PC-9 (cell line): Measurements from ENCODE around the gene INPP4A. TPM values are rescaled to one million over a fixed set of nuclear protein-coding genes. Genes with fewer than 3 reads are reported as not detected.
A peak's percentile ranks its signal among the peaks of the same experiment; 100 is the strongest.

Experiments used
- BruUV-seq: library from RNA; stranded (reverse); fragments of 400-500 nt; replicated peaks from 2 replicates; lab custom pipeline; 2021; lab: Mats Ljungman, UMichigan
- CTCF ChIA-PET: fragments of 300-600 bp; sonication (Branson Sonifier 250); formaldehyde crosslinking; loops from one replicate; lab custom pipeline; 2022; ENCODE audit warnings: antibody characterized with exemption; lab: Charles Lee
- POLR2A ChIA-PET: fragments of 300-600 bp; sonication (Branson Sonifier 250); formaldehyde crosslinking; loops from one replicate; lab custom pipeline; 2022; ENCODE audit warnings: antibody characterized with exemption; ENCODE audit not compliant: unreplicated experiment; lab: Charles Lee
- DNase-seq, 2 experiments: peaks; one replicate each; pipeline versions ENCODE4 v3.0.0 to v3.0.0-alpha.2; 2015 to 2022; ENCODE audit warnings: mixed read lengths in 1 of 2
- H2AFZ ChIP-seq: fragments of 200-600 bp; sonication (generic); 2 replicates; pipeline ENCODE4 v1.8.1; 2017; ENCODE audit warnings: antibody characterized with exemption
- H3F3A ChIP-seq: fragments of 200-600 bp; sonication (generic); 2 replicates; pipeline ENCODE4 v1.8.1; 2017; ENCODE audit warnings: antibody characterized with exemption, mild to moderate bottlenecking, low read depth; ENCODE audit not compliant: insufficient read depth
- H3K27ac ChIP-seq: fragments of 200-600 bp; sonication (generic); 2 replicates; pipeline ENCODE4 v1.6.1; 2016; ENCODE audit warnings: mixed run types
- H3K27me3 ChIP-seq: fragments of 200-600 bp; sonication (generic); 2 replicates; pipeline ENCODE4 v1.6.1; 2016; ENCODE audit warnings: low read depth, mixed run types; ENCODE audit not compliant: insufficient read depth
- H3K36me3 ChIP-seq: fragments of 200-600 bp; sonication (generic); 2 replicates; pipeline ENCODE4 v1.6.1; 2016; ENCODE audit warnings: low read depth, mixed run types
- H3K4me1 ChIP-seq: fragments of 200-600 bp; sonication (generic); replicated peaks from 2 replicates; pipeline ENCODE4 v1.6.1; 2016; ENCODE audit warnings: mixed run types; ENCODE audit not compliant: insufficient read depth
- H3K4me2 ChIP-seq: fragments of 200-600 bp; sonication (generic); 2 replicates; pipeline ENCODE4 v1.6.1; 2017; ENCODE audit warnings: mixed run types
- H3K4me3 ChIP-seq: fragments of 200-600 bp; sonication (generic); 2 replicates; pipeline ENCODE4 v1.6.1; 2016; ENCODE audit warnings: mixed run types
- H3K79me2 ChIP-seq: fragments of 200-600 bp; sonication (generic); 2 replicates; pipeline ENCODE4 v1.6.1; 2017; ENCODE audit warnings: low read depth, mixed run types
- H3K9me2 ChIP-seq: fragments of 200-600 bp; sonication (generic); 2 replicates; pipeline ENCODE4 v1.8.1; 2017; ENCODE audit warnings: mild to moderate bottlenecking; ENCODE audit not compliant: insufficient read depth
- H3K9me3 ChIP-seq: fragments of 200-600 bp; sonication (generic); 2 replicates; pipeline ENCODE4 v1.8.1; 2016; ENCODE audit warnings: low read depth; ENCODE audit not compliant: insufficient read depth
- H4K20me1 ChIP-seq: fragments of 200-600 bp; sonication (generic); 2 replicates; pipeline ENCODE4 v1.8.1; 2017; ENCODE audit not compliant: insufficient read depth
- CTCF ChIP-seq: fragments of 200-600 bp; sonication (generic); conservative IDR thresholded peaks from 2 replicates; pipeline ENCODE4 v1.6.1; 2017; ENCODE audit warnings: mixed run types, antibody characterized with exemption, mild to moderate bottlenecking, moderate library complexity
- EZH2 ChIP-seq: fragments of 200-600 bp; sonication (generic); IDR thresholded peaks from 2 replicates; pipeline ENCODE4 v1.8.0; 2017; ENCODE audit warnings: antibody characterized with exemption, low read depth
- intact Hi-C: fragments of 100-400 bp; cut with micrococcal nuclease; formaldehyde crosslinking; loops from one replicate; pipeline ENCODE4 v1.10.0; 2022; ENCODE audit not compliant: unreplicated experiment
- total RNA-seq: library from RNA; stranded (reverse); gene quantifications from 2 replicates; pipeline ENCODE4 v1.2.3, GENCODE V29; 2021

Gene INPP4A
- total RNA-seq, 1 experiment from 2014 or later: 52.9 TPM

GRCh38 chr2:98623657-98624056, 179.0 kb downstream of the INPP4A start:
- DNase-seq: no peak
- H2AFZ ChIP-seq: no peak overlapping the region

GRCh38 chr2:98632351-98632750, 187.7 kb downstream of the INPP4A start:
- H3K36me3 ChIP-seq: no peaks in the 10 kb centered on the region
- H4K20me1 ChIP-seq: no peaks in the 10 kb centered on the region
- no peak for DNase-seq
- no peaks in the 10 kb centered on the region for H3K9me2 ChIP-seq
- TF ChIP-seq EZH2 (no peak), CTCF (no peak)
- ChIA-PET CTCF (no interaction called here), POLR2A (interaction anchor here (0.7 kb wide), 1 partner anchor 24 kb away, joined by 3 read pairs; no protein-coding TSS in a partner anchor)
- no TSS peak for BruUV-seq
- H3F3A ChIP-seq: no peaks in the 10 kb centered on the region
- no peak overlapping the region for H2AFZ ChIP-seq
- no peak overlapping the region for H3K4me3 ChIP-seq
- intact Hi-C loops: no loop called here
- H3K27ac ChIP-seq: no peak overlapping the region
- no peak overlapping the region for H3K4me2 ChIP-seq
- no peaks in the 10 kb centered on the region for H3K27me3 ChIP-seq
- H3K79me2 ChIP-seq: no peaks in the 10 kb centered on the region
- H3K4me1 ChIP-seq: no peaks in the 10 kb centered on the region
- H3K9me3 ChIP-seq: no peaks in the 10 kb centered on the region

More at GRCh38 chr2:98623657-98624056, 179.0 kb downstream of the INPP4A start:
- POLR2A ChIA-PET: interaction anchor here (0.7 kb wide), 1 partner anchor 15 kb away, joined by 10 read pairs; no protein-coding TSS in a partner anchor
- no peaks in the 10 kb centered on the region for H4K20me1 ChIP-seq
- no peaks in the 10 kb centered on the region for H3K79me2 ChIP-seq
- CTCF ChIA-PET: no interaction called here
- H3K27ac ChIP-seq: no peak overlapping the region
- H3K27me3 ChIP-seq: no peaks in the 10 kb centered on the region
- no peaks in the 10 kb centered on the region for H3K9me2 ChIP-seq
- TF ChIP-seq CTCF: no peak
- TF ChIP-seq EZH2: no peak
- H3K4me3 ChIP-seq: no peak overlapping the region
- peaks cover 3% of the 10 kb centered on the region; the same call in 1 of the 2 replicates for H3F3A ChIP-seq
- no peaks in the 10 kb centered on the region; the same call in 1 of the 2 replicates for H3K9me3 ChIP-seq
- intact Hi-C loops: no loop called here
- no peak overlapping the region for H3K4me2 ChIP-seq
- no peaks in the 10 kb centered on the region for H3K36me3 ChIP-seq
- H3K4me1 ChIP-seq: no peaks in the 10 kb centered on the region
- no TSS peak for BruUV-seq

- no peak overlapping the region for H3K27ac ChIP-seq
- intact Hi-C loops: no loop called here
- no peak overlapping the region for H3K4me2 ChIP-seq
- H3F3A ChIP-seq: no peaks in the 10 kb centered on the region
- POLR2A ChIA-PET: no interaction called here
- H4K20me1 ChIP-seq: no peaks in the 10 kb centered on the region
- no peaks in the 10 kb centered on the region for H3K9me3 ChIP-seq
- BruUV-seq: no TSS peak
- H2AFZ ChIP-seq: no peak overlapping the region
- no peak overlapping the region for H3K4me3 ChIP-seq
- no peak for DNase-seq
- H3K9me2 ChIP-seq: no peaks in the 10 kb centered on the region
- H3K27me3 ChIP-seq: no peaks in the 10 kb centered on the region
- TF ChIP-seq EZH2 (no peak), CTCF (peak; percentile 47)
- CTCF ChIA-PET: no interaction called here
- H3K79me2 ChIP-seq: no peaks in the 10 kb centered on the region
- H3K36me3 ChIP-seq: no peaks in the 10 kb centered on the region
- H3K4me1 ChIP-seq: no peaks in the 10 kb centered on the region
Measured at GRCh38 chr2:98634406-98635092, 189.9 kb downstream of the INPP4A start.
